IMR-90 (cell line): ENCODE results near the gene KCNJ6.

ENCODE experiments used
- CEBPB ChIP-seq: IDR thresholded peaks from 2 replicates; pipeline ENCODE4 v1.6.1; 2012; ENCODE audit warnings: low read depth, low read length, improper control_type of control experiment
- FOS ChIP-seq: fragments of 150-350 bp; IDR thresholded peaks from 2 replicates; pipeline ENCODE4 v1.6.1; 2016; ENCODE audit warnings: low read depth, low read length
- POLR2A ChIP-seq: IDR thresholded peaks from 2 replicates; pipeline ENCODE4 v1.6.1; 2012; ENCODE audit warnings: mild to moderate bottlenecking, low read depth, low read length
- RAD21 ChIP-seq: IDR thresholded peaks from 2 replicates; pipeline ENCODE4 v1.6.1; 2012; ENCODE audit warnings: low read length, improper control_type of control experiment
- RCOR1 ChIP-seq: IDR thresholded peaks from 2 replicates; pipeline ENCODE4 v1.6.1; 2012; ENCODE audit warnings: mild to moderate bottlenecking, low read length, improper control_type of control experiment; ENCODE audit not compliant: insufficient replicate concordance
- TF ChIP-seq, protein P1 (sequence below): conservative IDR thresholded peaks from 2 replicates; pipeline ENCODE4 v1.5.1; 2012; ENCODE audit warnings: mild to moderate bottlenecking, low read depth, low read length, improper control_type of control experiment
- TF ChIP-seq, protein P2 (sequence below): fragments of 150-350 bp; IDR thresholded peaks from 2 replicates; pipeline ENCODE4 v1.6.1; 2017; ENCODE audit warnings: mild to moderate bottlenecking, antibody characterized with exemption, low read length, low read depth

DNA sequence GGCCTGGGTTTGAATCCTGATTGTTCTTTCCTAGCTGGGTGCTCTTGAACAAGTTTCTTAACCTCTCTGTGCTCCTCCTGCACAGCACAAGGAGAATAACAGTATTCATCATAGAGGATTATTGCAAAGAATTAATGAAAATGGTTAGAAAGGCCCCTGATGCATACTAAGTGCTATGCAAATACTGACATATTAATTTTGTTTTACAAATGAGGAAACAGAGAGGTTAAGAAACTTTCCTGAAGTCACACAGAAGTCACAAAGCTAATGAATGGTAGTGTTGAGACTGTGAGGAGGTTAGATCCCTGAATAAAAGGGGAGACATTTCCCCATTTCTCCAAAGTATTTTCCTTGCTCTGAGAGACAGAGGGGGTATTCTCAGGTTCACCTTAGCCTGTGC, 99.0 kb downstream of the KCNJ6 start:
- TF ChIP-seq, protein P1, sequence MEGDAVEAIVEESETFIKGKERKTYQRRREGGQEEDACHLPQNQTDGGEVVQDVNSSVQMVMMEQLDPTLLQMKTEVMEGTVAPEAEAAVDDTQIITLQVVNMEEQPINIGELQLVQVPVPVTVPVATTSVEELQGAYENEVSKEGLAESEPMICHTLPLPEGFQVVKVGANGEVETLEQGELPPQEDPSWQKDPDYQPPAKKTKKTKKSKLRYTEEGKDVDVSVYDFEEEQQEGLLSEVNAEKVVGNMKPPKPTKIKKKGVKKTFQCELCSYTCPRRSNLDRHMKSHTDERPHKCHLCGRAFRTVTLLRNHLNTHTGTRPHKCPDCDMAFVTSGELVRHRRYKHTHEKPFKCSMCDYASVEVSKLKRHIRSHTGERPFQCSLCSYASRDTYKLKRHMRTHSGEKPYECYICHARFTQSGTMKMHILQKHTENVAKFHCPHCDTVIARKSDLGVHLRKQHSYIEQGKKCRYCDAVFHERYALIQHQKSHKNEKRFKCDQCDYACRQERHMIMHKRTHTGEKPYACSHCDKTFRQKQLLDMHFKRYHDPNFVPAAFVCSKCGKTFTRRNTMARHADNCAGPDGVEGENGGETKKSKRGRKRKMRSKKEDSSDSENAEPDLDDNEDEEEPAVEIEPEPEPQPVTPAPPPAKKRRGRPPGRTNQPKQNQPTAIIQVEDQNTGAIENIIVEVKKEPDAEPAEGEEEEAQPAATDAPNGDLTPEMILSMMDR = no peak
- no peak for TF ChIP-seq FOS
- TF ChIP-seq POLR2A = no peak
- no peak for TF ChIP-seq RCOR1
- TF ChIP-seq RAD21 = no peak
- TF ChIP-seq, protein P2, sequence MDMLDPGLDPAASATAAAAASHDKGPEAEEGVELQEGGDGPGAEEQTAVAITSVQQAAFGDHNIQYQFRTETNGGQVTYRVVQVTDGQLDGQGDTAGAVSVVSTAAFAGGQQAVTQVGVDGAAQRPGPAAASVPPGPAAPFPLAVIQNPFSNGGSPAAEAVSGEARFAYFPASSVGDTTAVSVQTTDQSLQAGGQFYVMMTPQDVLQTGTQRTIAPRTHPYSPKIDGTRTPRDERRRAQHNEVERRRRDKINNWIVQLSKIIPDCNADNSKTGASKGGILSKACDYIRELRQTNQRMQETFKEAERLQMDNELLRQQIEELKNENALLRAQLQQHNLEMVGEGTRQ = no peak
- TF ChIP-seq CEBPB = no peak
